Pulmonary artery endothelial cell (primary cell): ENCODE results near the gene SPAG9. TPM values are rescaled to one million over a fixed set of nuclear protein-coding genes. Genes with fewer than 3 reads are reported as not detected.

Experiments used
- DNase-seq: peaks from one replicate; pipeline ENCODE4 v3.0.0-alpha.2; 2011; ENCODE audit warnings: low read depth, low spot score
- total RNA-seq: library from RNA; depleted of rRNA; stranded (reverse); fragments of >200 nt; gene quantifications from 2 replicates; pipeline ENCODE4 v1.2.3, GENCODE V29; 2014

SPAG9 gene
- total RNA-seq, result 71.4 and 71.9 TPM in 2 replicates

- DNase-seq, result peak; percentile 88
Observed at GRCh38 chr17:51120739-51121619, at the start of gene SPAG9. Gene SPAG9 (minus strand): TSS chr17:51120868. CDS start chr17:51120656, 212 bp downstream.

GRCh38 chr17:51169340-51169739, 48.7 kb upstream of the SPAG9 start:
- no peak for DNase-seq

- no peak for DNase-seq
Observed at GRCh38 chr17:51166987-51167931, 46.6 kb upstream of the SPAG9 start.

GRCh38 chr17:51166198-51166986, 45.7 kb upstream of the SPAG9 start, which contains the start of gene NME2:
Gene NME2 (plus strand): TSS chr17:51166411. CDS start chr17:51166831, 420 bp downstream.
- peak; percentile 33 for DNase-seq

GRCh38 chr17:51165680-51166197, 45.1 kb upstream of the SPAG9 start:
- no peak for DNase-seq

- DNase-seq, result no peak
Observed at GRCh38 chr17:51164911-51165679, 44.4 kb upstream of the SPAG9 start.

GRCh38 chr17:51161541-51161940, 40.9 kb upstream of the SPAG9 start:
- DNase-seq, result no peak

GRCh38 chr17:51159604-51160003, 38.9 kb upstream of the SPAG9 start:
- no peak for DNase-seq

- no peak for DNase-seq
Observed at GRCh38 chr17:51155416-51155815, 34.7 kb upstream of the SPAG9 start.

GRCh38 chr17:51154176-51154575, 33.5 kb upstream of the SPAG9 start:
- no peak for DNase-seq

GRCh38 chr17:51153210-51154072, 32.8 kb upstream of the SPAG9 start, which contains the start of gene NME1:
Gene NME1 (plus strand): TSS chr17:51153559. CDS start chr17:51155655, 2,096 bp downstream.
- peak; percentile 98 for DNase-seq

- DNase-seq, result no peak
Observed at GRCh38 chr17:51152766-51153209, 32.1 kb upstream of the SPAG9 start.

GRCh38 chr17:51150932-51151331, 30.3 kb upstream of the SPAG9 start:
- no peak for DNase-seq

- DNase-seq, result no peak
Observed at GRCh38 chr17:51149163-51149562, 28.5 kb upstream of the SPAG9 start.

- DNase-seq, result no peak
Observed at GRCh38 chr17:51147650-51148049, 27.0 kb upstream of the SPAG9 start.

- no peak for DNase-seq
Observed at GRCh38 chr17:51144266-51145022, 23.8 kb upstream of the SPAG9 start.

GRCh38 chr17:51142597-51142996, 21.9 kb upstream of the SPAG9 start:
- no peak for DNase-seq

GRCh38 chr17:51135956-51136355, 15.3 kb upstream of the SPAG9 start:
- no peak for DNase-seq
